ENCODE results near the gene EGR2. TPM values are rescaled to one million over a fixed set of nuclear protein-coding genes. Genes with fewer than 3 reads are reported as not detected.

The EGR2 gene
- total RNA-seq, 1 donor from 2014 or later, result 1.2 TPM

DNA sequence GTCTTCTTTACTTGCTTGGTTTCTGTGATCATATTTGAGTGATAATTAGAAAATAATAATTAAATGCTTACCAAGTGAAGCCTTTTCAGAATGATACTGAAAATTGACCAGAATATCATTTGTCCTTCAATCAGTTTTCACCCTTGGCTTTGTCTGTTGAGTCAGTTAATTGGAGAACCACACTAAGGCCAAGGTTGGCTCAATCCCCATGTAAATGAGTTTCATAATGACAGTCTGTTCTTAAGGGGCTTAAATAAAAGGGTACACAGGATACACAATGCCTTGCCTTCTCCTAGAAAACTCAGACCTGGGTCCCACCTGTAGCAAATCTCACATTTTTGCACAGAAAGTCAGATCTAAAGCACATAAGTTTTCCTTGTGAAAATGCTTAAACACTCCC, 31.3 kb upstream of the EGR2 start:
- no peak overlapping the region for H3K4me3 Mint-ChIP-seq (ENCODE audit: unreplicated experiment)
- H3K36me3 Mint-ChIP-seq (ENCODE audit: low read depth, unreplicated experiment), result no peaks in the 10 kb centered on the region
- no peak overlapping the region for H3K27ac Mint-ChIP-seq (ENCODE audit: unreplicated experiment)
- peaks cover 12% of the 10 kb centered on the region for H3K4me1 Mint-ChIP-seq (ENCODE audit: unreplicated experiment)
- DNase-seq (ENCODE audit: low spot score), result no peak
- peaks cover 4% of the 10 kb centered on the region for H3K27me3 Mint-ChIP-seq (ENCODE audit: unreplicated experiment)
- TF ChIP-seq, protein P1, sequence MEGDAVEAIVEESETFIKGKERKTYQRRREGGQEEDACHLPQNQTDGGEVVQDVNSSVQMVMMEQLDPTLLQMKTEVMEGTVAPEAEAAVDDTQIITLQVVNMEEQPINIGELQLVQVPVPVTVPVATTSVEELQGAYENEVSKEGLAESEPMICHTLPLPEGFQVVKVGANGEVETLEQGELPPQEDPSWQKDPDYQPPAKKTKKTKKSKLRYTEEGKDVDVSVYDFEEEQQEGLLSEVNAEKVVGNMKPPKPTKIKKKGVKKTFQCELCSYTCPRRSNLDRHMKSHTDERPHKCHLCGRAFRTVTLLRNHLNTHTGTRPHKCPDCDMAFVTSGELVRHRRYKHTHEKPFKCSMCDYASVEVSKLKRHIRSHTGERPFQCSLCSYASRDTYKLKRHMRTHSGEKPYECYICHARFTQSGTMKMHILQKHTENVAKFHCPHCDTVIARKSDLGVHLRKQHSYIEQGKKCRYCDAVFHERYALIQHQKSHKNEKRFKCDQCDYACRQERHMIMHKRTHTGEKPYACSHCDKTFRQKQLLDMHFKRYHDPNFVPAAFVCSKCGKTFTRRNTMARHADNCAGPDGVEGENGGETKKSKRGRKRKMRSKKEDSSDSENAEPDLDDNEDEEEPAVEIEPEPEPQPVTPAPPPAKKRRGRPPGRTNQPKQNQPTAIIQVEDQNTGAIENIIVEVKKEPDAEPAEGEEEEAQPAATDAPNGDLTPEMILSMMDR (IDR thresholded peaks at IDR 0.05; ENCODE audit: unreplicated experiment), result no peak
- no peaks in the 10 kb centered on the region for H3K9me3 Mint-ChIP-seq (ENCODE audit: unreplicated experiment)

DNA sequence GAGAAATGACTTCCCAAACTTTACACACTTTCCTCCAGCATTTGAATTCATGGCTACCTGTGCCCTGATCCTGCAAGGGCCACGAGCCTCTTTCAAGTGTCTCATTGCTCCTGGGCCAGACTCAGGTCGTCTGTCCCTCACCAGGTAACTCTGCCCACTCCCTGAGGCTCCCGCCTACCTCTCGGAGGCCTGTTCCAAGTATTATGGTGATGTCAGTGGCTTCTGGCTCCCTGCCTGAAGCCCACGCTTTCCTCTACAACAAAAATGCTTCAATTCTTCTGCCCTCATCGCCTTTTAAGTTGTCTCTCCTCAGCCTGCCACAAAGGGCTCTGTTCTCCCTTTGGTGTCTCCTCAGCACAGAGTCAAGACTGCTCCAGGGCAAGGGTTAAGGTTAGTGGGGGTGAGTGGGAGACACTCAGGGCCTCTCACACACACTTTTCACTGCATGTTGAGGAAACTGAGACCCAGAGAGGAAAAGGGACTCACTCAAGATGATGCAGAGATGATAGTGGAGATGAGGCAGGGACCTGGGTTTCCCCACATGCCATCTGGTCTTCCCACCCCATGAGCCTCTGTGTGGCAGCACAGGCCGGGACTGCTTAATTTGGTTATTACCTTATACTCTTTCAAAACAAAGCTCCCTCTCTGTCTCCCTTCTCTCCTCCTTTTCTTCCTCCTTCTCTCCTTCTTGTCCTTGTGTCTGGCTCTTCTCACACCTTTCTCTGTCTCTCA, 28.3 kb upstream of the EGR2 start:
- Mint-ChIP-seq H3K4me3 (ENCODE audit: unreplicated experiment) (no peak overlapping the region), H3K4me1 (ENCODE audit: unreplicated experiment) (no peaks in the 10 kb centered on the region), H3K27ac (ENCODE audit: unreplicated experiment) (no peak overlapping the region), H3K9me3 (ENCODE audit: unreplicated experiment) (no peaks in the 10 kb centered on the region), H3K27me3 (ENCODE audit: unreplicated experiment) (peaks cover 2% of the 10 kb centered on the region), H3K36me3 (ENCODE audit: low read depth, unreplicated experiment) (no peaks in the 10 kb centered on the region)
- TF ChIP-seq, protein P1 (IDR thresholded peaks at IDR 0.05; ENCODE audit: unreplicated experiment), result no peak
- DNase-seq (ENCODE audit: low spot score), result no peak

DNA sequence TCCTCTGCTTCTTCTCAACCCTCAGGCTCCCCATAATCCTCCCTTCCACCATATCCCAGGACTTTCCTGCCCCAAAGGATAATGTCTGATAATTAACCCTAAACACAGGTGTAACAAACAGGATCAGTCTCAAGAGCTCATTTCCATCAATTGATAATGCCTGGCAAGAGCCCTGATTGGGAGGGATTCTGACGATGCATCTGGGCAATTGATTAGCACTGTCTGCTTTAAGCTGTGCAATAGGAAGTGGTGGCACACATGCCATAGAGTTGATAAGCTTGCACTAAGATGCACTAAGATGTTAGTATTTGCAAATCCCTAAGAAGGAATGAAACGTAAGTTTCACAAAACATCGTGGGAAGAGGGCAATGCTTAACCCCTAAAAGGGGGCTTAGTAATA, 27.4 kb upstream of the EGR2 start:
- H3K27me3 Mint-ChIP-seq (ENCODE audit: unreplicated experiment), result peaks cover 2% of the 10 kb centered on the region
- TF ChIP-seq, protein P1 (IDR thresholded peaks at IDR 0.05; ENCODE audit: unreplicated experiment), result no peak
- no peak overlapping the region for H3K4me3 Mint-ChIP-seq (ENCODE audit: unreplicated experiment)
- no peak for DNase-seq (ENCODE audit: low spot score)
- no peak overlapping the region for H3K27ac Mint-ChIP-seq (ENCODE audit: unreplicated experiment)
- H3K9me3 Mint-ChIP-seq (ENCODE audit: unreplicated experiment), result no peaks in the 10 kb centered on the region
- H3K4me1 Mint-ChIP-seq (ENCODE audit: unreplicated experiment), result no peaks in the 10 kb centered on the region
- no peaks in the 10 kb centered on the region for H3K36me3 Mint-ChIP-seq (ENCODE audit: low read depth, unreplicated experiment)

DNA sequence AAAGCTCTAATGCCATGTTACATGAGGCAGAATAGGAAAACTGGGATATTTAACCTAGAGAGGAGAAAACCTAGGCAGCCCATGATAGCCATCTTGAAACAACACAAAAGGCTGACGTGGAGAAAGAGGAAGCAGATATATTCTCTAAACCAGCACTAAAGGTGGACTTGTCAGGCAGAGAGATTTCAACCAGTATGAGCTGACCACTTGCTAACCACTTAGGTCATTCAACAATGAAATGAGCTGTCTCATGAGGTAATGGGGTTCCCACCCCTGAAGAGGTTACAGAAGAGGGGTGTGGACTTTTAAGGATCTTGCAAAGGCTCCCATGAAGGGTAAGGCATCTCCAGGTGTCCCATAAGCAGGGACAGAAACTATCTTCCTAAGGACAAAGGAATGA, 26.8 kb upstream of the EGR2 start:
- H3K27me3 Mint-ChIP-seq (ENCODE audit: unreplicated experiment), result peaks cover 2% of the 10 kb centered on the region
- no peaks in the 10 kb centered on the region for H3K4me1 Mint-ChIP-seq (ENCODE audit: unreplicated experiment)
- no peak overlapping the region for H3K27ac Mint-ChIP-seq (ENCODE audit: unreplicated experiment)
- H3K4me3 Mint-ChIP-seq (ENCODE audit: unreplicated experiment), result no peak overlapping the region
- no peak for DNase-seq (ENCODE audit: low spot score)
- TF ChIP-seq, protein P1 (IDR thresholded peaks at IDR 0.05; ENCODE audit: unreplicated experiment), result no peak
- no peaks in the 10 kb centered on the region for H3K9me3 Mint-ChIP-seq (ENCODE audit: unreplicated experiment)
- H3K36me3 Mint-ChIP-seq (ENCODE audit: low read depth, unreplicated experiment), result no peaks in the 10 kb centered on the region

DNA sequence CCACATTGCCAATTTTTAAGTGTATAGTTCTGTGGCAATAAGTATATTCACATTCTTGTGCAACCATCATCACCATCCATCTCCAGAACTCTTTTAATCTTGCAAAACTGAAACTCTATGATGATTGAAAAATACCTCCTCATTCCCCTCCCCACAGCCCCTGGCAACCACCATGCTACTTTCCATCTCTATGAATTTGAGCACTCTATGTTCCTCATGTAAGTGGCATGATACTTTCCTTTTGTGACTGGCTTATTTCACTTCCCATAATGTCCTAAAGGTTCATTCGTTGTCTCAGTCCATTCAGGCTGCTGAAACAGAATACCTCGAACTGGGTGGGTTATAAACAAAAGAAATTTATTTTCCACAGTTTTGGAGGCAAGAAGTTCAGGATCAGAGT, 23.4 kb upstream of the EGR2 start:
- H3K9me3 Mint-ChIP-seq (ENCODE audit: unreplicated experiment), result no peaks in the 10 kb centered on the region
- DNase-seq (ENCODE audit: low spot score), result no peak
- TF ChIP-seq, protein P1 (IDR thresholded peaks at IDR 0.05; ENCODE audit: unreplicated experiment), result no peak
- H3K4me1 Mint-ChIP-seq (ENCODE audit: unreplicated experiment), result no peaks in the 10 kb centered on the region
- H3K27me3 Mint-ChIP-seq (ENCODE audit: unreplicated experiment), result no peaks in the 10 kb centered on the region
- H3K27ac Mint-ChIP-seq (ENCODE audit: unreplicated experiment), result no peak overlapping the region
- no peaks in the 10 kb centered on the region for H3K36me3 Mint-ChIP-seq (ENCODE audit: low read depth, unreplicated experiment)
- no peak overlapping the region for H3K4me3 Mint-ChIP-seq (ENCODE audit: unreplicated experiment)
